GM12872 (cell line): ENCODE data around the gene TBC1D17.

Experiments used
- TF ChIP-seq, protein P1 (sequence below): IDR thresholded peaks from 3 replicates; pipeline ENCODE4 v1.5.1; 2011; ENCODE audit warnings: low read depth, mild to moderate bottlenecking, low read length, moderate library complexity; ENCODE audit not compliant: insufficient read depth

Gene TBC1D17

GRCh38 chr19:49895566-49896297, 18.2 kb downstream of the TBC1D17 start:
- TF ChIP-seq, protein P1, sequence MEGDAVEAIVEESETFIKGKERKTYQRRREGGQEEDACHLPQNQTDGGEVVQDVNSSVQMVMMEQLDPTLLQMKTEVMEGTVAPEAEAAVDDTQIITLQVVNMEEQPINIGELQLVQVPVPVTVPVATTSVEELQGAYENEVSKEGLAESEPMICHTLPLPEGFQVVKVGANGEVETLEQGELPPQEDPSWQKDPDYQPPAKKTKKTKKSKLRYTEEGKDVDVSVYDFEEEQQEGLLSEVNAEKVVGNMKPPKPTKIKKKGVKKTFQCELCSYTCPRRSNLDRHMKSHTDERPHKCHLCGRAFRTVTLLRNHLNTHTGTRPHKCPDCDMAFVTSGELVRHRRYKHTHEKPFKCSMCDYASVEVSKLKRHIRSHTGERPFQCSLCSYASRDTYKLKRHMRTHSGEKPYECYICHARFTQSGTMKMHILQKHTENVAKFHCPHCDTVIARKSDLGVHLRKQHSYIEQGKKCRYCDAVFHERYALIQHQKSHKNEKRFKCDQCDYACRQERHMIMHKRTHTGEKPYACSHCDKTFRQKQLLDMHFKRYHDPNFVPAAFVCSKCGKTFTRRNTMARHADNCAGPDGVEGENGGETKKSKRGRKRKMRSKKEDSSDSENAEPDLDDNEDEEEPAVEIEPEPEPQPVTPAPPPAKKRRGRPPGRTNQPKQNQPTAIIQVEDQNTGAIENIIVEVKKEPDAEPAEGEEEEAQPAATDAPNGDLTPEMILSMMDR, result no peak

DNA sequence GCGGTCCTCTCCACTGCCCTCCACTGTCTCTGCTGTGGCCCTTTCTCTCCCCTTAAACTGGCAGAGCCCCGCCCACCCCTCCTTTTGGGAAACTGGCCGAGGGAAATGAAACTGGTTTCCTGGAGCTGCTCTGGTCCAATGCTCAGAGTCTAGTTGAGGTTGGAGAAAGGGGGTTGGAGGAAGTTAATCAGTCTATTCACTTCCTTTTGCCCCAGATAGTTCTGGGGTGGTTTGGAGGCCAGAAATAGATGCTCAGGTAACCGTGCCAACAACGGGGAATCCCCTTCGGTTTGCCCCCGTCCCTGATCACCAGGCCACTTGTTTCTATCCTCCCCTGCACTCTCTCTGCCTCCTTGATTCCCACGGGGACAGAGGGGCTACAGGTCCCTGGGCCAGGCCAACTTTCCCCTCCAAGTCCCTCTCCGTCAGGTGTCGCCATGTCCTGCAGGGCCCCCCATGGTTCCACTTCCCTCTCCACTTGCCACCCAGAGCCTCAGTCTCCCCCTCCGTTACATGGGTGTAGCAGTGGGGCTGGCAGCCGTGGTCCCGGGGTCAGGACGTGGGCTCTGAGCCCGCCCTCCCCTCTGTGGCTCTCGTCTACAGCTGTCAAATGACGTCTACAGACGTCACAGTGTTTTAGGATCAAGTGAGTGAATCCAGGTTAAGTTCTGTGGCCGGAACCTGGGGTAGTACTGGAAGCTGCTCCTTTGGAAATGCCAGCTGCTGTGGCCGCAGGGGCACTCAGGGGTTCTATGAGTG, 19.5 kb downstream of the TBC1D17 start, which contains the start of gene IL4I1:
IL4I1 (minus strand) TSS at position 25 of the 759 bp plus-strand sequence. CDS start 727 bp downstream, outside the sequence.
- TF ChIP-seq, protein P1, result no peak

DNA sequence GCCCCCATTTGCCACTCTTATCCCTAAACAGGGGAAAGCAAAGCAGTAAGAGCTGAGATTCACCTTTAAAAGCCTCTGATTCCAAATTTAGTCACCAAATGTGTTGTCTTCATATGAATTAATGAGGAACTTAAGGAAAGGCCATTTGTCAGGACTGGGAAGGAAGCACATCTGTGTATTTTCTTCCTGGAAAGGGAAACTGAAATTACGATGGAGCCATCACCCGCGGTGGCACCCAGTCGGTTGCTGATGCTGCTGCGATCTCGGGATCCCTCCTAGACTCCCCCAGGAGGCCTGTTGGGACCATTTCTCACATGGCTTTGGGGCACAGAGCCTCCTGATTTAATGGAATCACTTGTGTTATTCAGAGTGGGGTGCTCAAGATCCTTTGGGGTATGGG, 26.6 kb downstream of the TBC1D17 start:
- TF ChIP-seq, protein P1, result no peak

DNA sequence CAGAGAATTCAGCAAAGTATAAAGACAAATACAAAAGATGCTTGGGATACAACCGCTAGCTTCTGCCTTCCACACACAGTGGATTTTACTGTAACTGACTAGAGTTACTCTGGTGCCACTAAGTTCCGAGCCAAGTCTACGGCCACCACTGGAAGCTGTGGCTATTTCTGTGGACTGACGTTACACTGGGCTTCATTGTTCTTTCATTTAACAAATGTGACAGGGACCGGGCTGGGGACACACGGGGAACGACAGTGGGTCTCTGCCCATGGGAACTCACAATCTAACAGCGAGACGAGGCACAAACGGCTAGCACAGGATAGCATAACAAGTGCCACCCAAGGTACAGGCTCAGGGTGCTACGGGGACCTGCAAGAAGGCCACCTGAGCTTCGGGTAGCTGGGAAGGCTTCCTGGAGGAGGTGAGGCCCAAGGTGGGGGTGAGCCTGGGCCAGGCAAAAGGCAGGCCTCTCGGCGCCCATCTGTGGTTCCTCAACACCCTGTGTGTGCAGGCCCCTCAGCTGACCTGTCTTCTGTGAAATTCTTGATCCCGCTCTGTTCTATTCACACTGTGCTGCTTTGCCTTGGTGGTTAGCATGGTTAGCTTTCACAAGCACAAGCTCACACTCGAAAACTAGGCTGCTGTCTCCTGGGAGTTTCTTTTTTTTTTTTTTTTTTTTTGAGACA, 29.5 kb downstream of the TBC1D17 start:
- TF ChIP-seq, protein P1, result no peak

GRCh38 chr19:49907745-49908446, 30.4 kb downstream of the TBC1D17 start:
- TF ChIP-seq, protein P1, result no peak

- TF ChIP-seq, protein P1, result no peak
These were observed 31.2 kb downstream of the TBC1D17 start for GRCh38 chr19:49908480-49909420.
